CD4-positive, alpha-beta T cell (primary cell): ENCODE measurements around the gene UBA1. TPM values are rescaled to one million over a fixed set of nuclear protein-coding genes. Genes with fewer than 3 reads are reported as not detected.

Source experiments
- ATAC-seq: fragments of 200-7000 bp; cut with Tn5 transposase; one replicate; pipeline ENCODE4 v1.10.0; 2022; ENCODE audit warnings: mild to moderate bottlenecking; ENCODE audit not compliant: poor library complexity
- CTCF ChIA-PET: fragments of 350-600 bp; sonication (Branson Sonifier 250); formaldehyde crosslinking; loops from one replicate; lab custom pipeline; 2021; ENCODE audit warnings: antibody characterized with exemption, inconsistent platforms; lab: Charles Lee
- POLR2A ChIA-PET: fragments of 350-600 bp; sonication (Branson Sonifier 250); formaldehyde crosslinking; loops from one replicate; lab custom pipeline; 2021; ENCODE audit warnings: antibody characterized with exemption, inconsistent platforms; lab: Charles Lee
- DNase-seq, 14 experiments: peaks; one replicate each; pipeline ENCODE4 v3.0.0-alpha.2; 2013 to 2020; ENCODE audit warnings: mixed read lengths in 2 of 14
- H3K27ac ChIP-seq, 2 donors: one replicate each; pipeline versions ENCODE4 v1.5.1 to v1.7.0; 2013; ENCODE audit warnings: low read length in 2 of 2, low read depth in 1 of 2, mild to moderate bottlenecking in 1 of 2
- H3K27me3 ChIP-seq, 2 experiments: 1 replicate in 1 of 2; 2 replicates in 1 of 2; pipeline versions ENCODE4 v1.6.1 to v1.7.0; 2013; ENCODE audit warnings: low read length in 2 of 2, control low read depth in 1 of 2, mild to moderate bottlenecking in 1 of 2, moderate library complexity in 1 of 2; ENCODE audit not compliant: insufficient read depth in 2 of 2, control insufficient read depth in 1 of 2
- H3K36me3 ChIP-seq: one replicate; pipeline ENCODE4 v1.6.1; 2013; ENCODE audit warnings: low read length, control low read depth; ENCODE audit not compliant: insufficient read depth
- H3K4me1 ChIP-seq: one replicate; pipeline ENCODE4 v1.6.1; 2013; ENCODE audit warnings: low read length, control low read depth; ENCODE audit not compliant: insufficient read depth
- H3K4me3 ChIP-seq: one replicate; pipeline ENCODE4 v1.5.1; 2013; ENCODE audit warnings: mild to moderate bottlenecking, low read length, moderate library complexity
- H3K9me3 ChIP-seq, 2 experiments: 1 replicate in 1 of 2; 2 replicates in 1 of 2; pipeline versions ENCODE4 v1.6.1 to v1.7.0; 2013; ENCODE audit warnings: low read length in 2 of 2, mild to moderate bottlenecking in 2 of 2, control low read depth in 1 of 2, moderate library complexity in 1 of 2; ENCODE audit not compliant: control insufficient read depth in 1 of 2, insufficient read depth in 1 of 2
- H3K27ac Mint-ChIP-seq: one replicate; pipeline ENCODE4 v1.8.0; 2020; ENCODE audit warnings: mixed read lengths
- H3K27me3 Mint-ChIP-seq: one replicate; pipeline ENCODE4 v1.8.0; 2021; ENCODE audit warnings: mixed read lengths
- H3K36me3 Mint-ChIP-seq: one replicate; pipeline ENCODE4 v1.8.0; 2021; ENCODE audit warnings: low read depth, mixed read lengths
- H3K4me1 Mint-ChIP-seq: one replicate; pipeline ENCODE4 v1.8.0; 2021; ENCODE audit warnings: low read depth, mixed read lengths
- H3K4me3 Mint-ChIP-seq: one replicate; pipeline ENCODE4 v1.8.0; 2020; ENCODE audit warnings: mild to moderate bottlenecking, mixed read lengths
- H3K9me3 Mint-ChIP-seq: one replicate; pipeline ENCODE4 v1.8.0; 2020; ENCODE audit warnings: mixed read lengths
- CTCF ChIP-seq: fragments of 200-600 bp; IDR thresholded peaks from one replicate; pipeline ENCODE4 v1.8.0; 2022; ENCODE audit warnings: antibody characterized with exemption, mild to moderate bottlenecking
- intact Hi-C, 2 experiments: fragments of 100-400 bp; cut with DNase I in 1 of 2; cut with micrococcal nuclease in 1 of 2; formaldehyde crosslinking; loops; one replicate each; pipeline versions ENCODE4 v1.15.1 to v1.9.0; 2023 to 2025; cut with DNase I, micrococcal nuclease
- total RNA-seq, 174 experiments: library from RNA in 2 of 174; stranded (reverse) in 2 of 174; gene quantifications; one replicate each; pipeline ENCODE4 v1.2.3 and lab custom pipeline; 2021 to 2026

Gene UBA1
- total RNA-seq, 2 experiments from 2014 or later: 70.0 to 72.1 TPM

GRCh38 chrX:47185241-47185640 is 8.4 kb upstream of the UBA1 start:
- H3K27me3 Mint-ChIP-seq: no peaks in the 10 kb centered on the region
- no peak overlapping the region for H3K4me3 Mint-ChIP-seq
- ChIA-PET POLR2A (no interaction called here), CTCF (no interaction called here)
- H3K9me3 Mint-ChIP-seq: no peaks in the 10 kb centered on the region
- Histone ChIP-seq H3K27me3 (no peaks in the 10 kb centered on the region), H3K4me1 (no peaks in the 10 kb centered on the region), H3K4me3 (no peak overlapping the region), H3K9me3 (no peaks in the 10 kb centered on the region), H3K27ac (no peak overlapping the region), H3K36me3 (peaks cover 43% of the 10 kb centered on the region)
- no peak for ATAC-seq
- peaks cover 40% of the 10 kb centered on the region for H3K36me3 Mint-ChIP-seq
- intact Hi-C loops: no loop called here
- TF ChIP-seq CTCF: no peak
- no peak for DNase-seq
- no peak overlapping the region for H3K27ac Mint-ChIP-seq
- H3K4me1 Mint-ChIP-seq: peaks cover under 1% of the 10 kb centered on the region

- no peak for TF ChIP-seq CTCF
- peaks cover 10% of the 10 kb centered on the region for H3K4me1 Mint-ChIP-seq
Observed at GRCh38 chrX:47186096-47186740, 7.4 kb upstream of the UBA1 start.

GRCh38 chrX:47187106-47187677 is 6.4 kb upstream of the UBA1 start:
- Mint-ChIP-seq H3K36me3 (peaks cover 25% of the 10 kb centered on the region), H3K4me1 (peaks cover 20% of the 10 kb centered on the region), H3K9me3 (no peaks in the 10 kb centered on the region), H3K27me3 (no peaks in the 10 kb centered on the region), H3K27ac (no peak overlapping the region), H3K4me3 (no peak overlapping the region)
- ATAC-seq: no peak
- ChIA-PET CTCF (interaction anchor here (0.6 to 3.9 kb wide), 2 partner anchors 20 to 197 kb away, joined by 3 to 12 read pairs; no protein-coding TSS in a partner anchor), POLR2A (no interaction called here)
- no peak overlapping the region for H3K4me3 ChIP-seq
- no peaks in the 10 kb centered on the region for H3K9me3 ChIP-seq
- TF ChIP-seq CTCF: no peak
- intact Hi-C loops: no loop called here
- peaks cover 18% of the 10 kb centered on the region for H3K4me1 ChIP-seq
- DNase-seq: no peak
- H3K36me3 ChIP-seq: peaks cover 25% of the 10 kb centered on the region
- H3K27ac ChIP-seq: no peak overlapping the region
- H3K27me3 ChIP-seq: no peaks in the 10 kb centered on the region

More at GRCh38 chrX:47186096-47186740, 7.4 kb upstream of the UBA1 start:
- Mint-ChIP-seq H3K27me3 (no peaks in the 10 kb centered on the region), H3K36me3 (peaks cover 33% of the 10 kb centered on the region), H3K4me3 (no peak overlapping the region), H3K27ac (no peak overlapping the region), H3K9me3 (no peaks in the 10 kb centered on the region)
- intact Hi-C loops: no loop called here
- Histone ChIP-seq H3K4me3 (no peak overlapping the region), H3K27me3 (no peaks in the 10 kb centered on the region), H3K36me3 (peaks cover 34% of the 10 kb centered on the region), H3K4me1 (peaks cover 8% of the 10 kb centered on the region), H3K9me3 (no peaks in the 10 kb centered on the region), H3K27ac (no peak overlapping the region)
- ATAC-seq: no peak
- DNase-seq: no peak
- ChIA-PET CTCF (no interaction called here), POLR2A (no interaction called here)
